Measurements from ENCODE around the gene RGP1. TPM values are rescaled to one million over a fixed set of nuclear protein-coding genes. Genes with fewer than 3 reads are reported as not detected.

The RGP1 gene
- total RNA-seq, 4 donors from 2014 or later = 18.6 to 21.3 (median 20.2) TPM

- WGBS, 2 donors = 86% methylated on average over 7 of the region's 7 CpGs
- no peak for DNase-seq (ENCODE audit: low spot score in 2 of 2)
- Histone ChIP-seq H3K27ac (no peak overlapping the region), H3K4me3 (no peak overlapping the region), H3K9me3 (no peaks in the 10 kb centered on the region), H3K4me1 (no peaks in the 10 kb centered on the region), H3K36me3 (peaks cover 9 to 99% (median 83%) of the 10 kb centered on the region in 3 donors), H3K27me3 (no peaks in the 10 kb centered on the region)
- TF ChIP-seq EP300 (IDR thresholded peaks at IDR 0.05) (no peak), POLR2A (IDR thresholded peaks at IDR 0.05) (no peak)
These were observed 38.1 kb upstream of the RGP1 start for GRCh38 chr9:35710818-35711500.

DNA sequence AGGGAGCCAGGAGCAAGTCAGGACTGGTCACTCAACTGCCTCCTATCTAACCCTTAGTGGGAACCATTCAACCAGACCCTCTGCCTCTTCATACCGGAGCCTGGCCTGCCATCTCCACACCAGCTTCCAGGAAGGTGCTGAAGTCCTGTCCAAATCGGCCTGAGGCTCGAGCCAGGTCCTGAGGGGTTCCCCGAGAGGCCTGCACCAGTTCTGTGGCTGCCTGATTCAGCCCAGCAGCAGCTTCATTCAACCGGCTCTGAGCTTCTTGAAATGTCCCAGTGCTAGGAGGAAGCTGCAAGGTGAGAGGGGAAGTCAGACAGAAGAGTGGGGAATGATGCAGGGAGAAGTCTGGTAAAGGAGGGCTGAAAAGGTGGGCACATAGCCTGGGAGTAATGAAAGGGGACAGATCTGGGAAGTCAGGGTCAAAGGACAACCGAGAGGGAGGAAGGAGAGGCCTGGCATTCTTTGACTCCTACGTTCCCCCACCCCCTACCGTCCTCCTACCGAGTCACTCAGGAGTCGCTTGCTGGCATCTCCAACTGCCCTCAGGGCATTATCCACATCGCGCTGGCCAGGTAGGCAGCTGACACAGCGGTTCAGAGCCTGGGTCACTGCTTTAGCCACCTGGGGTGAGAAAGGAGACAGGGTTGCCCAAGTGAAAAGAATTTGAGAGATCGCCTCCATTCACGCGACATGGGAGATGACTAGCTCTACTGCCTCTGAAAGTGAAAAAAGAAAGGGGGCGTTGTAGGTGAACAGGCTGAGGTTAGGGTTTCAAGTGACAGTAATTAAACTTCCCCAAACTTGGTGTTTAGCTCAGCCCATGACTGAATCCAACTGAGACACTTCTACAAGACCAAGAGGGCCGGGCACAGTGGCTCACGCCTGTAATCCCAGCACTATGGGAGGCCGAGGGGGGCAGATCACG lies 37.3 kb upstream of the RGP1 start:
- no peak overlapping the region for H3K27ac ChIP-seq
- TF ChIP-seq CTCF (IDR thresholded peaks at IDR 0.05) (no peak), EP300 (IDR thresholded peaks at IDR 0.05) (no peak), POLR2A (IDR thresholded peaks at IDR 0.05) (no peak)
- H3K4me3 ChIP-seq = no peak overlapping the region
- H3K4me1 ChIP-seq = no peaks in the 10 kb centered on the region
- H3K27me3 ChIP-seq = no peaks in the 10 kb centered on the region
- peaks cover 4 to 99% (median 81%) of the 10 kb centered on the region in 3 donors for H3K36me3 ChIP-seq
- no peak for DNase-seq (ENCODE audit: low spot score in 2 of 2)
- no peaks in the 10 kb centered on the region for H3K9me3 ChIP-seq
- WGBS, 2 donors = 82 to 85% methylated on average over 21 of the region's 21 CpGs

- TF ChIP-seq EP300 (IDR thresholded peaks at IDR 0.05) = no peak
- no peak for TF ChIP-seq POLR2A (IDR thresholded peaks at IDR 0.05)
- TF ChIP-seq CTCF (IDR thresholded peaks at IDR 0.05) = no peak
- H3K27ac ChIP-seq = no peak overlapping the region
- peaks cover 4 to 99% (median 81%) of the 10 kb centered on the region in 3 donors for H3K36me3 ChIP-seq
- no peaks in the 10 kb centered on the region for H3K4me1 ChIP-seq
- no peaks in the 10 kb centered on the region for H3K27me3 ChIP-seq
- no peak for DNase-seq (ENCODE audit: low spot score in 2 of 2)
- WGBS, 2 donors = 83 to 87% methylated on average over 7 to 11 of the region's 11 CpGs
- H3K9me3 ChIP-seq = no peaks in the 10 kb centered on the region
- H3K4me3 ChIP-seq = no peak overlapping the region
These were observed 36.2 kb upstream of the RGP1 start for GRCh38 chr9:35712762-35713400.

GRCh38 chr9:35713578-35713977 lies 35.5 kb upstream of the RGP1 start:
- WGBS, 2 donors = 90 to 95% methylated on average over 3 of the region's 3 CpGs
- H3K27me3 ChIP-seq = no peaks in the 10 kb centered on the region
- DNase-seq (ENCODE audit: low spot score in 2 of 2) = no peak
- H3K27ac ChIP-seq = no peak overlapping the region
- H3K36me3 ChIP-seq = peaks cover 4 to 99% (median 82%) of the 10 kb centered on the region in 3 donors
- no peaks in the 10 kb centered on the region for H3K4me1 ChIP-seq
- no peak for TF ChIP-seq EP300 (IDR thresholded peaks at IDR 0.05)
- no peak for TF ChIP-seq CTCF (IDR thresholded peaks at IDR 0.05)
- TF ChIP-seq POLR2A (IDR thresholded peaks at IDR 0.05) = no peak
- no peak overlapping the region for H3K4me3 ChIP-seq
- no peaks in the 10 kb centered on the region for H3K9me3 ChIP-seq

DNA sequence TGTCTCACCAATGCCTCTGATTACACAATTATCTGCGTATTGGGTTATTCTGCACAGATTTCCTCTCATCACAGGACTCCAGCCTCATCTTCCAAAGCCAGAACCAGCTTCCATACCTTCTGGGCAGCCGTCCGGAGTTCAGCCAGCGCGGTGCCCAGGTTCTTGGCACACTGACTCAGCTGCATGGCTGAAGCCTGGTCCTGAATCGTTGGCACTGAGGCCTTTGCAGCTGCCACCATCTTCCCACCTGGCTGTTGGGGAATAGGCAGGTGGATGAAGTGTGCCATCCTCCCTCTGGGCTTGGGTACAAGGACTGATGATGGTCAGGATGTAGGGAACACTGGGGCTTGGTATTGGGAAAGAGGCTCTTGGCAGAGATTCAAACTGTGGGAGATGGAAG lies 35.0 kb upstream of the RGP1 start:
- H3K9me3 ChIP-seq = no peaks in the 10 kb centered on the region
- H3K4me1 ChIP-seq = no peaks in the 10 kb centered on the region
- DNase-seq (ENCODE audit: low spot score in 2 of 2) = no peak
- H3K4me3 ChIP-seq = no peak overlapping the region
- no peaks in the 10 kb centered on the region for H3K27me3 ChIP-seq
- no peak for TF ChIP-seq POLR2A (IDR thresholded peaks at IDR 0.05)
- no peak for TF ChIP-seq CTCF (IDR thresholded peaks at IDR 0.05)
- no peak for TF ChIP-seq EP300 (IDR thresholded peaks at IDR 0.05)
- 91 to 97% methylated on average over 6 of the region's 6 CpGs for whole genome bisulfite sequencing, 2 donors
- H3K36me3 ChIP-seq = peaks cover 4 to 99% (median 84%) of the 10 kb centered on the region in 3 donors
- H3K27ac ChIP-seq = no peak overlapping the region
